ENCODE results near the gene CMKLR1. TPM values are rescaled to one million over a fixed set of nuclear protein-coding genes. Genes with fewer than 3 reads are reported as not detected.

Gene CMKLR1
- total and polyA plus RNA-seq, 2 donors from 2014 or later, result 6.1 to 25.7 TPM

DNA sequence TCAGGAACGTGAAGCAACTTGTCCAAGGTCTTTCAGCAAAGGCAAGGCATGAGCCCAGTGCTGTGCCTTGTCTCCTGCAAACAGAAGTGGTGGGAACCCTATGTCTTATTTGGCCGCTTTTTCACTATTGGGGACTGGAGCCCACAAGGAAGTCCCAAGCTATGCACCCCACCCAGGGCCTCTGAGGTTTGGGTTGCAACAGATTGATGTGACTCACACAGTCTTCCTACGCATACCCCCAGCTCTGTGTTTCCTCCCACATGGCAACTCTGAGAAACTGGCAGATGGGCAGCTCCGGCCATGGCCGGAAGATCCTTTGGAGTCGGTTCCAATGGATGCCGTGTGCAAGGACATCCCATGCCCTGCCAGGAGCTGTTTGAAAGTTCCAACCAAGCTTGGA, 28.3 kb upstream of the CMKLR1 start:
- H3K27me3 ChIP-seq (ENCODE audit: control insufficient read depth, insufficient read depth, low read length), result no peaks in the 10 kb centered on the region
- DNase-seq (no peak), FAIRE-seq (no peak)
- H3K9ac ChIP-seq (ENCODE audit: low read length in 3 of 3), result no peak overlapping the region
- no peak for TF ChIP-seq CTCF (IDR thresholded peaks at IDR 0.05; ENCODE audit: borderline replicate concordance, extremely low read depth, insufficient read depth)
- no peaks in the 10 kb centered on the region for H3K36me3 ChIP-seq (ENCODE audit: control insufficient read depth in 2 of 3, insufficient read depth in 3 of 3, low read length in 3 of 3)
- no peak overlapping the region for H3K27ac ChIP-seq (ENCODE audit: low read depth in 2 of 2, low read length in 2 of 2)
- H3K4me1 ChIP-seq (ENCODE audit: control insufficient read depth in 2 of 3, insufficient read depth in 2 of 3, low read depth in 1 of 3, low read length in 3 of 3), result peaks cover 0 to 2% (median 0%) of the 10 kb centered on the region in 3 donors
- H3K9me3 ChIP-seq (ENCODE audit: control insufficient read depth in 2 of 3, insufficient read depth in 1 of 3, low read length in 3 of 3), result no peaks in the 10 kb centered on the region
- no peak overlapping the region for H3K4me3 ChIP-seq (ENCODE audit: low read length in 3 of 3)
- intact Hi-C loops (cut with DNase I), result no loop called here

GRCh38 chr12:108365324-108365723, 26.2 kb upstream of the CMKLR1 start:
- Histone ChIP-seq H3K36me3 (ENCODE audit: control insufficient read depth in 2 of 3, insufficient read depth in 3 of 3, low read length in 3 of 3) (no peaks in the 10 kb centered on the region), H3K27ac (ENCODE audit: low read depth in 2 of 2, low read length in 2 of 2) (no peak overlapping the region), H3K4me3 (ENCODE audit: low read length in 3 of 3) (no peak overlapping the region), H3K9me3 (ENCODE audit: control insufficient read depth in 2 of 3, insufficient read depth in 1 of 3, low read length in 3 of 3) (no peaks in the 10 kb centered on the region), H3K9ac (ENCODE audit: low read length in 3 of 3) (no peak overlapping the region), H3K27me3 (ENCODE audit: control insufficient read depth, insufficient read depth, low read length) (no peaks in the 10 kb centered on the region), H3K4me1 (ENCODE audit: control insufficient read depth in 2 of 3, insufficient read depth in 2 of 3, low read depth in 1 of 3, low read length in 3 of 3) (peaks cover 0 to 2% (median 0%) of the 10 kb centered on the region in 3 donors)
- no peak for DNase-seq
- FAIRE-seq, result no peak
- TF ChIP-seq CTCF (IDR thresholded peaks at IDR 0.05; ENCODE audit: borderline replicate concordance, extremely low read depth, insufficient read depth), result no peak
- intact Hi-C loops (cut with DNase I), result no loop called here

DNA sequence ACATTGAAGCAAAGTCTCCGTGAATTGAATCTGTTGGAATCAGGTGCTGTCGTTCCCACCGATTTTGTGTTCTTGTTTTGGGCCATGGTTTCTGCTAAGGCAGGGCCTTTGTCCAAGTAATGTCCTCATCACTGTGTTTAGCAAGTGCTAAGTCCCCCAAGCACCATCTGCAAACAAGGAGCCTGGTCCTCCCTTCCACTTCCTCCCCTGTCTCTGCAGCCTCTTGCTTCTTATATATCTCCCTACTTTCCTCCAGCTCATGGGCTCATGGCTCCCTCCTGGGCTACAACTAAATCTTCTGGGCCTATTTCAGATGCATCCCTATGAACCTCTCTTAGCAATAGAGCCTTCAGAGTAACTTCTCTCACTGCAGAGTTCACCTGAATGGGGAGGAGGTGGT, 25.8 kb upstream of the CMKLR1 start:
- no peak overlapping the region for H3K9ac ChIP-seq (ENCODE audit: low read length in 3 of 3)

More for the DNA sequence above, 25.8 kb upstream of the CMKLR1 start:
- Histone ChIP-seq H3K9me3 (ENCODE audit: control insufficient read depth in 2 of 3, insufficient read depth in 1 of 3, low read length in 3 of 3) (no peaks in the 10 kb centered on the region), H3K27me3 (ENCODE audit: control insufficient read depth, insufficient read depth, low read length) (no peaks in the 10 kb centered on the region), H3K27ac (ENCODE audit: low read depth in 2 of 2, low read length in 2 of 2) (no peak overlapping the region), H3K4me3 (ENCODE audit: low read length in 3 of 3) (no peak overlapping the region), H3K36me3 (ENCODE audit: control insufficient read depth in 2 of 3, insufficient read depth in 3 of 3, low read length in 3 of 3) (no peaks in the 10 kb centered on the region), H3K4me1 (ENCODE audit: control insufficient read depth in 2 of 3, insufficient read depth in 2 of 3, low read depth in 1 of 3, low read length in 3 of 3) (peaks cover 0 to 2% (median 0%) of the 10 kb centered on the region in 3 donors)
- DNase-seq, result no peak
- intact Hi-C loops (cut with DNase I), result no loop called here
- TF ChIP-seq CTCF (IDR thresholded peaks at IDR 0.05; ENCODE audit: borderline replicate concordance, extremely low read depth, insufficient read depth), result no peak
- no peak for FAIRE-seq

All from kidney (tissue), 14 donors.